HFF-Myc (cell line): ENCODE data around the gene PTPRE.

ENCODE experiments used
- DNase-seq: peaks from one replicate; pipeline ENCODE4 v3.0.0-alpha.2; 2011; ENCODE audit warnings: low read depth; ENCODE audit errors: extremely low read depth
- H3K4me3 ChIP-seq: replicated peaks from 2 replicates; pipeline ENCODE4 v1.5.1; 2011; ENCODE audit warnings: low read depth, mild to moderate bottlenecking, control low read depth, low read length
- TF ChIP-seq, protein P1 (sequence below): IDR thresholded peaks from 2 replicates; pipeline ENCODE4 v1.5.1; 2012; ENCODE audit warnings: mild to moderate bottlenecking, low read depth, low read length, control low read depth; ENCODE audit errors: missing control alignments

Gene PTPRE

GRCh38 chr10:127871631-127872010 lies 35.3 kb upstream of the PTPRE start:
- no peak for DNase-seq
- no peak overlapping the region for H3K4me3 ChIP-seq
- TF ChIP-seq, protein P1, sequence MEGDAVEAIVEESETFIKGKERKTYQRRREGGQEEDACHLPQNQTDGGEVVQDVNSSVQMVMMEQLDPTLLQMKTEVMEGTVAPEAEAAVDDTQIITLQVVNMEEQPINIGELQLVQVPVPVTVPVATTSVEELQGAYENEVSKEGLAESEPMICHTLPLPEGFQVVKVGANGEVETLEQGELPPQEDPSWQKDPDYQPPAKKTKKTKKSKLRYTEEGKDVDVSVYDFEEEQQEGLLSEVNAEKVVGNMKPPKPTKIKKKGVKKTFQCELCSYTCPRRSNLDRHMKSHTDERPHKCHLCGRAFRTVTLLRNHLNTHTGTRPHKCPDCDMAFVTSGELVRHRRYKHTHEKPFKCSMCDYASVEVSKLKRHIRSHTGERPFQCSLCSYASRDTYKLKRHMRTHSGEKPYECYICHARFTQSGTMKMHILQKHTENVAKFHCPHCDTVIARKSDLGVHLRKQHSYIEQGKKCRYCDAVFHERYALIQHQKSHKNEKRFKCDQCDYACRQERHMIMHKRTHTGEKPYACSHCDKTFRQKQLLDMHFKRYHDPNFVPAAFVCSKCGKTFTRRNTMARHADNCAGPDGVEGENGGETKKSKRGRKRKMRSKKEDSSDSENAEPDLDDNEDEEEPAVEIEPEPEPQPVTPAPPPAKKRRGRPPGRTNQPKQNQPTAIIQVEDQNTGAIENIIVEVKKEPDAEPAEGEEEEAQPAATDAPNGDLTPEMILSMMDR, result no peak

GRCh38 chr10:127872011-127872761 lies 34.7 kb upstream of the PTPRE start:
- H3K4me3 ChIP-seq, result no peak overlapping the region
- TF ChIP-seq, protein P1, result no peak
- DNase-seq, result no peak

DNA sequence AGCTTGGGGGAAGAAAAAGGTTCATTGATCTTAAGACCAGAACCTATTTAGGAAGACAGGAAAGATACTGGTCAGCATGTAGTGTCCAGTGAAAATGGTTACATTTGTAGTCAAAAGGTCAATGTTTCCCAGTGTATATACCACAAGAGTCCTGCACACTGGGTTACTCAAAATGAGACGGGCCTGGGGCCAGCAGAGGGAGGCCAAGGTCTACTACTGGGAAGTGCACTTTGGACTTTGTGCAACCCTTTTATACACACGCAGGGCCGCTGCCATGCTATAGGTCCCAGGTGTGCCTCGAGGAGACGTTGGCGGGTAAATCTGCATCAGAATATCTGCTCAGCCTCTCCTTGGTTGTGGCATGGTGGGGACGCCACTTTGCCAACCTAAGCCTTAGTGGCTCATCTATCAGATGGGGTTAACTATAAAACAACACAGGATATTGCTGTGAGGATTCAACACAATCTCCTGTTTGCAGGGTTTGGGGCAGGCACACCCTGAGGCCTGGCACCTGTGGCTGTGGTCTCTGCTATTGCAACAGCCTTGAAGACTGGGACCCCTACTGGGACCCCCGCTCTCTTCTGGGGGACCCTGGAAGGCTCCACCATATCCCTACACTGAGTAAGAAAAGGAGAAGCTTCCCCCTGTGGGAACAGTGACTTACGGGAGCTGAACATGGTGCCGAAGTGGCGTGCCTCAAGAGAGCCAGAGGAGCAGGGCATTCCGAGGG lies 33.9 kb upstream of the PTPRE start:
- no peak for DNase-seq
- H3K4me3 ChIP-seq, result no peak overlapping the region
- TF ChIP-seq, protein P1, result no peak

- no peak overlapping the region for H3K4me3 ChIP-seq
- TF ChIP-seq, protein P1, result no peak
- no peak for DNase-seq
Observed at GRCh38 chr10:127873901-127874470, 32.9 kb upstream of the PTPRE start.

DNA sequence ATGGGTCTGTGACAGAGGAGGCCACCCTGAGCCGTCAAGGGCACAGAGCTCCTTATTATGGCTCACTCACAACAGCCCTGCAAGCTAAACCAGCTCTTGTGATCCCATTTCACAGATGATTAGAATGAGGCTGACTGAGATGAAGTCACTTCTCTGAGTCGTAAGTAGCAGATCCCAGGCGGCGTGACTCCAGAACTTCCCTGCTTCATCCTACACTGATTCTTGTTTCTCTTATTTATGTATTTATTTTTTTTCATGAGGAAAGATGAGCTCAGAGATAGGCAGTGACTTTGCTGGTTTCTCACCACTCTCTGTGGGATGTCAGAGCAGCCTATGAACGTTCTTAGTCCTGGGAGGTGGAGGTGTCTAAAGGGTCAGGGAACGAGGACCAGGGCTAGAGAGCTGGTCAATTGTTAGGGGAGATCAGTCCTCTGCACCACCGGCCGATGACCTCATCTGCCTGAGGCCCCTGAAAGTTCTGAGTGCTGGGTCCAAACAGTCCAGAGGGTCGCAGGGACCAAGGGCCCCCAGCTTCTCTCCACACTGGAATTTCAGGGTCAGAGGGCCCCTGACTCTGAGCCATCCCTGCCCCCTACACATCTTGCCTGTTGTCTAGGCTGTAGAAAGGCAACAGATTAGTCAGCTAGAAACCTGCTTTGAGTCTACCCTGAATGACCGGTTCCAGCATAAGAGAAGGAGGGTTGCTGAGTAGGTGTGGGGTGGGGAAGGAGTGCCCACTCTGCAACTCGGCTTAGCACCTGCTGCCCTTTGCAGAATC lies 32.0 kb upstream of the PTPRE start:
- TF ChIP-seq, protein P1, result no peak
- H3K4me3 ChIP-seq, result no peak overlapping the region
- DNase-seq, result no peak

- TF ChIP-seq, protein P1, result no peak
- no peak overlapping the region for H3K4me3 ChIP-seq
Observed at GRCh38 chr10:127875449-127875765, 31.5 kb upstream of the PTPRE start.

More at GRCh38 chr10:127875449-127875765, 31.5 kb upstream of the PTPRE start:
- DNase-seq, result no peak
